HUES6 (cell line): ENCODE measurements around the gene NECAB2.
"Not testable (repeated sequence)": the region's sequence is repeated elsewhere in the genome, so short reads cannot be mapped to it uniquely, and the experiment has no call there.

Experiments
- H3K27ac ChIP-seq: 2 replicates; pipeline ENCODE4 v1.7.0; 2013; ENCODE audit warnings: low read depth, mild to moderate bottlenecking, low read length, inconsistent platforms
- H3K27me3 ChIP-seq: 2 replicates; pipeline ENCODE4 v1.6.1; 2013; ENCODE audit warnings: low read length; ENCODE audit not compliant: control insufficient read depth, insufficient read depth
- H3K36me3 ChIP-seq: 2 replicates; pipeline ENCODE4 v1.6.1; 2013; ENCODE audit warnings: low read length; ENCODE audit not compliant: control insufficient read depth, insufficient read depth
- H3K4me1 ChIP-seq: 2 replicates; pipeline ENCODE4 v1.6.1; 2013; ENCODE audit warnings: low read length; ENCODE audit not compliant: control insufficient read depth, insufficient read depth
- H3K4me3 ChIP-seq: 2 replicates; pipeline ENCODE4 v1.5.1; 2013; ENCODE audit warnings: low read depth, low read length
- H3K9ac ChIP-seq: one replicate; pipeline ENCODE4 v1.6.1; 2013; ENCODE audit warnings: mild to moderate bottlenecking, low read length
- H3K9me3 ChIP-seq: 2 replicates; pipeline ENCODE4 v1.6.1; 2013; ENCODE audit warnings: low read depth, low read length; ENCODE audit not compliant: control insufficient read depth, insufficient read depth

NECAB2 gene

GRCh38 chr16:83937922-83938885, 29.8 kb upstream of the NECAB2 start:
- H3K4me1 ChIP-seq = peaks cover 4% of the 10 kb centered on the region
- no peak overlapping the region for H3K4me3 ChIP-seq
- H3K9ac ChIP-seq = no peak overlapping the region
- H3K27me3 ChIP-seq = peaks cover 3% of the 10 kb centered on the region; the same call in 1 of the 2 replicates
- H3K27ac ChIP-seq = no peak overlapping the region
- H3K36me3 ChIP-seq = no peaks in the 10 kb centered on the region
- no peaks in the 10 kb centered on the region for H3K9me3 ChIP-seq

GRCh38 chr16:83939266-83939855, 28.7 kb upstream of the NECAB2 start:
- Histone ChIP-seq H3K36me3 (no peaks in the 10 kb centered on the region), H3K27me3 (peaks cover 3% of the 10 kb centered on the region; the same call in 1 of the 2 replicates), H3K27ac (no peak overlapping the region), H3K4me3 (no peak overlapping the region), H3K4me1 (peaks cover 4% of the 10 kb centered on the region), H3K9me3 (no peaks in the 10 kb centered on the region), H3K9ac (no peak overlapping the region)

- no peak overlapping the region for H3K4me3 ChIP-seq
- no peaks in the 10 kb centered on the region for H3K36me3 ChIP-seq
- H3K9me3 ChIP-seq = no peaks in the 10 kb centered on the region
- peaks cover 3% of the 10 kb centered on the region; the same call in 1 of the 2 replicates for H3K27me3 ChIP-seq
- H3K9ac ChIP-seq = no peak overlapping the region
- H3K27ac ChIP-seq = no peak overlapping the region
- H3K4me1 ChIP-seq = peaks cover 4% of the 10 kb centered on the region
Observed at GRCh38 chr16:83940119-83940518, 27.9 kb upstream of the NECAB2 start.

- Histone ChIP-seq H3K27me3 (peaks cover 3% of the 10 kb centered on the region; the same call in 1 of the 2 replicates), H3K4me1 (peaks cover 4% of the 10 kb centered on the region), H3K9me3 (no peaks in the 10 kb centered on the region), H3K27ac (no peak overlapping the region), H3K4me3 (no peak overlapping the region), H3K9ac (no peak overlapping the region), H3K36me3 (no peaks in the 10 kb centered on the region)
Observed at GRCh38 chr16:83940630-83941378, 27.2 kb upstream of the NECAB2 start.

- not testable (repeated sequence) for H3K4me1 ChIP-seq, H3K36me3 ChIP-seq, H3K4me3 ChIP-seq, H3K9me3 ChIP-seq, H3K27me3 ChIP-seq, H3K27ac ChIP-seq, H3K9ac ChIP-seq
Observed at GRCh38 chr16:83941546-83941945, 26.5 kb upstream of the NECAB2 start.

GRCh38 chr16:83942074-83942473, 26.0 kb upstream of the NECAB2 start:
- Histone ChIP-seq H3K27ac (no peak overlapping the region), H3K36me3 (no peaks in the 10 kb centered on the region), H3K4me1 (peaks cover 4% of the 10 kb centered on the region), H3K27me3 (peaks cover 3% of the 10 kb centered on the region; the same call in 1 of the 2 replicates), H3K9ac (no peak overlapping the region), H3K9me3 (no peaks in the 10 kb centered on the region), H3K4me3 (no peak overlapping the region)

- H3K9ac ChIP-seq = no peak overlapping the region
- H3K4me3 ChIP-seq = no peak overlapping the region
- H3K36me3 ChIP-seq = no peaks in the 10 kb centered on the region
- no peaks in the 10 kb centered on the region for H3K9me3 ChIP-seq
- H3K27me3 ChIP-seq = peaks cover 3% of the 10 kb centered on the region; the same call in 1 of the 2 replicates
- peaks cover 4% of the 10 kb centered on the region for H3K4me1 ChIP-seq
- no peak overlapping the region for H3K27ac ChIP-seq
Observed at GRCh38 chr16:83942815-83943515, 25.1 kb upstream of the NECAB2 start.

GRCh38 chr16:83943516-83944050, 24.5 kb upstream of the NECAB2 start:
- H3K4me1 ChIP-seq = peaks cover 4% of the 10 kb centered on the region
- peaks cover 3% of the 10 kb centered on the region; the same call in 1 of the 2 replicates for H3K27me3 ChIP-seq
- no peak overlapping the region for H3K9ac ChIP-seq
- no peaks in the 10 kb centered on the region for H3K36me3 ChIP-seq
- H3K9me3 ChIP-seq = no peaks in the 10 kb centered on the region
- no peak overlapping the region for H3K4me3 ChIP-seq
- no peak overlapping the region for H3K27ac ChIP-seq

- Histone ChIP-seq H3K9ac (no peak overlapping the region), H3K4me3 (no peak overlapping the region), H3K27ac (no peak overlapping the region), H3K9me3 (peaks cover 3% of the 10 kb centered on the region; the same call in 1 of the 2 replicates), H3K4me1 (peaks cover under 1% of the 10 kb centered on the region), H3K27me3 (peaks cover under 1% of the 10 kb centered on the region; the same call in 1 of the 2 replicates), H3K36me3 (no peaks in the 10 kb centered on the region)
Observed at GRCh38 chr16:83945587-83945986, 22.5 kb upstream of the NECAB2 start.

GRCh38 chr16:83946154-83946780, 21.8 kb upstream of the NECAB2 start:
- Histone ChIP-seq H3K4me3 (no peak overlapping the region), H3K9ac (no peak overlapping the region), H3K27ac (no peak overlapping the region), H3K27me3 (no peaks in the 10 kb centered on the region), H3K4me1 (no peaks in the 10 kb centered on the region), H3K9me3 (peaks cover 3% of the 10 kb centered on the region; the same call in 1 of the 2 replicates), H3K36me3 (no peaks in the 10 kb centered on the region)
